ENCODE data around the gene POR.
"Not testable (repeated sequence)": the region's sequence is repeated elsewhere in the genome, so short reads cannot be mapped to it uniquely, and the experiment has no call there.

The POR gene

DNA sequence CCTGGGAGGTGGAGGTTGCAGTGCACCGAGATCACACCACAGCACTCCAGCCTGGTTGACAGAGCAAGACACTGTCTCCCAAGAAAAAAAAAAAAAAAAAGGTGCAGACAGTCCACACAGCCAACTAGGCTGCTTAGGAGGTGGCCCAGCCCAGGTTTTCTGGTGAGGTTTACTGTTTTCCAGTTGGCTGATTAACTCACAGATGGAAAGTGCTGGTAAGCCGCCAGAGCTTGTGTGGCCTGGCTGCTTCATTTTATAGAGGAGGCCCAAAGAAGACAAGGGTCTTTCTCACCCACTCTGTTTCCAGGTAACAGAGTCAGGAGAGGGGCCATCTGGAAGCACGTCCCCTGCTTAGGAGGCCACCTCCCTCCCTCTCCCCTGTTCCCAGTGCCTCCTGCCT is 29.9 kb upstream of the POR start:
- DNase-seq: peak in 1 of 14 donors; percentile 58

DNA sequence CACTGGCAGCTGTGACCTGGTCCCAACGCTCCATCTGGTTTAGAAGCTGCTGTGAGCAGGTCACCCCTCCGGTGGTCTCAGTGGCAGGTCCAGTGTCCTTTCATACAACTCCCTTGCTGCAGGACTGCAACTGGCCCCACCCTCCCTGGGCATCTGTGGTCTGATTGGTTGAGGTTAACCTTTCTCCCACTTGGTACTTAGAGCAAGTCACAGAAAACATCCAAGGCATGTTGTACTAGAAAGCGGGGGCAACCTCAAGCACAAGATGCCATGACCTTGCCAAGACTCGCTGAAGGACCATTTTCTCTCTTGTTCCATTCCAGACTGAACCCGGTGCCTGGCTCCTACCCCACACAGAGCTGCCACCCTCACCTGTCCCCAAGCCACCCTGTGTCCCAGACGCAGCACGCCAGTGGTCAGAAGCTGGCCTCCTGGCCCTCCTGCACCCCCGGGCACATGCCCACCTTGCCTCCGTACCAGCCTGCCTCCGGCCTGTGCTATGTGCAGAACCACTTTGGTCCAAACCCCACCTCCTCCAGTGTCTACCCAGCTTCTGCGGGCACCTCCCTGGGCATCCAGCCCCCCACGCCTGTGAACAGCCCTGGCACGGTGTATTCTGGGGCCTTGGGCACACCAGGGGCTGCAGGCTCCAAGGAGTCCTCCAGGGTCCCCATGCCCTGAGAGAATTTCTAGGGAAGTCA is 27.1 kb upstream of the POR start:
- peak in 1 of 14 donors; percentile 1 for DNase-seq

DNA sequence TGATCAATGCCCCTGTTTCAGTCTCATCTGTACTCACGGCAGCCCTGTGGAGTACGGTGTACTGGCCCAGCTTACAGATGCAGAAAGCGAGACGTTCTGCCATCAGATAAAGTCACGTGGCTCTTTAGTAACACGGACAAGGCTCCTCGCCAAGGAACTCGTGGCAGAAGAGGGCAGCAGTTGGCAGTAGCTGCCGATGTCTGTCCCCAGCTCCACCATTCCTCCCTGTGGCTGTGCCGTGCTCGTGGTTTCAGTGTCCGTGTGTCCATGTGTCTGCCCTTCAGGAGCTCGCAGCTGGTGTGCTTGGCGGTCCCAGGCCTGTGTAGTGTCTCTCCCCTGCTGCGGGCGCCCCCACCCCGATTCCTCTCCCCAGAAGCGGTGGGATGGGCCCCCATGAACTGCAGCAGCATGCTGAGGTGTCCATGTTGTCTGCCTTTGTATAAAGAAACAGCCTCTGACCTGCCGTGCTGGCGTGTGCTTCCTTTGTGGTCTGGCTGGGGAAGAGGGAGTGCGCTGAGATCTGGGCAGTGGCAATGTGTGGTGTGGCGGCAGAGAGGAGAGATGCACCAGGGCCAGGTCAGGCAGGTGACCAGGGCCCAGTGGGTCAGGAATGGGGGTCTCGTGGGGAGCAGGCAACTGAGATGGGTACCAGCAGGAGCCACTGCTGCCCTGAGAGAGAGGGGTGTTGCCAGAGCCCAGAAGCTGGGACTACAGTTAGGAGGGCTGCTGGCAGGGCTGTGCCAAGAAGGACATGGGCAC is 26.3 kb upstream of the POR start:
- peak in 13 of 14 donors; percentile 2 to 57 (median 44) for DNase-seq

DNA sequence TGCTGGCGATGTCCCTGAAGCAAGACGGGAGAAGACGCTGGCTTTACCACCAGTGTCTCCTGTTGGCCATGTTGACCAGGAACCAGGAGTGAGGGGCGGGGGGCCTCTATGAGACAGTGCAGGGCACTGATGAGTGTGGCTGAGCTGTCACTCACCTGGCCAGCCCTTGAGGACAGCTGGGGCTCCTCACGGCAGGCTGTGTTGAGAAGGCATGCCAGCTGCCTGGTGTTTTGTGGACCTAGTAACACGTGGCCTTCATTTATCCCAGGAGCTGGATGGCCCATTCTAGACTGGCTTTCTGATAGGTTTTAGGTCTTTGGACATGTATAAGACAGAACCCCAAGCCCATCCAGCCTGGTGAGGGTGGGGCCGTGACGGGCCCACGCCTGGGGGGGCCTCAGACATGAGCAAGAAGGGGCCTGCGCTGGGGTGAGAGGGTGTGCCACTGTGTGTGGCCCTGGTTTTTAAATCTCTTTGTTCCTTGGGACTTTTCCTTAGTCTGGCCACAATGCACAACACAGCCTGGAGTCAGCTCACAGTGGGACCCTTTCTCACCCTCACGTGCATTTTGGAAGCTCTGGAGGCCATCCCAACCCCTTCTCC is 25.6 kb upstream of the POR start:
- no peak for DNase-seq

DNA sequence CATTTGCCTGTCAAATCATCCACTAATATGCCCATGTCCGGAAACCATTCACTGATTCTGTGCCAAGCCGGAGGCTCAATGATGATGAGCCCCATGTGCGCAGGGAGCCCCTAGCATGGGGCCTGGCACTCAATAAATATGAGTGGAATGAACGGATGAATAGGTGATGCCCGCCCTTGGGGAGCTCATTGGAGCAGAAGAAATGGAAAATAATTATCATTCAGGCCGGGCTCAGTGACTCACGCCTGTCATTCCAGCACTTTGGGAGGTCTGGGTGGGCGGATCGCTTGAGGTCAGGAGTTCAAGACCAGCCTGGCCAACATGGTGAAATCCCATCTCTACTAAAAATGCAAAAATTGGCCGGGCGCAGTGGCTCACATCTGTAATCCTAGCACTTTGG is 25.1 kb upstream of the POR start:
- DNase-seq: peak in 1 of 14 donors; percentile 1

DNA sequence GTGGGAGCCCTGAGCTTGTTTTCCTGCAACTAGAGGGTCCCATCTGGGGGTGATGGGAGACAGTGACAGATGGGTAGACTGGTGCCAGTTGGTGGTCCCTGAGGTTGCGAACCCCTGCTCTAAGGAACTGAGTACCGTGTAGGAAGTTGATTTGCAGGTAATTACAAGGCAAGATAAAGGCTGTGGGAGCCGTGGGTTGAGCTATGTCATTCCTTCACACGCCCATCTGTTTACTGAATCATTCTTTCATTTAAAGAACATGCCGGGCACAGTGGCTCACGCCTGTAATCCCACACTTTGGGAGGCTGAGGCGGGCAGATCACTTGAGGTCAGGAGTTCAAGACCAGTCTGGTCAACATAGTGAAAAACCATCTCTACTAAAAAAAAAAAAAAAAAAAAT is 23.7 kb upstream of the POR start:
- not testable (repeated sequence) for DNase-seq

DNA sequence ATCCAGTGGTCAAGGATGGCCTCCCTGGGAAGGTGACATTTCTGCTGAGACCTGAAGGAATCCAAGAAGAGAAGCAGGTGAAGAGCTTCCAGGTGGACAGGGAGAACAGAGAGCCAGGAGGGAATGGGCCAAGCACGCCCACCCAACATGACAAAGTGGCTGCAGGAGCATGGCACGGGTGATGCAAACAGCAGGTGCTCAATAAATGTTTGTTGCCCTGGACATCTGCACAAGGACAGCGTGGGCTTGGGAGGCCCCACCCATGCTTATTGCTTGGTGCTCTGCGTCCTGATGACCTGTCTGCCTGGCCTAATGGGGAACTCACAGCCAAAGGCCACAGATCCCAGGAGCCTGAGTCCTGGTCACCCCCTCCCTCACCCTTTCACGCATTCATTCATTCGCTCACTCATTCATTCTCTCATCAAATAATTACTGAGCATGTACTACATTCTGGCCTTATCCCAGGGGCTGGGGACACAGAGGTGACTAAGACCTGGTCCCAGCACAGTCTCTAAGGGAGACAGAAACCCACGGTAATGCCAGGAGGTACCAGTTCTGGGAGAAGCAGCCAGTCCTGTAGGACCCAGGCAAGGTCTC is 23.0 kb upstream of the POR start:
- DNase-seq: no peak

DNA sequence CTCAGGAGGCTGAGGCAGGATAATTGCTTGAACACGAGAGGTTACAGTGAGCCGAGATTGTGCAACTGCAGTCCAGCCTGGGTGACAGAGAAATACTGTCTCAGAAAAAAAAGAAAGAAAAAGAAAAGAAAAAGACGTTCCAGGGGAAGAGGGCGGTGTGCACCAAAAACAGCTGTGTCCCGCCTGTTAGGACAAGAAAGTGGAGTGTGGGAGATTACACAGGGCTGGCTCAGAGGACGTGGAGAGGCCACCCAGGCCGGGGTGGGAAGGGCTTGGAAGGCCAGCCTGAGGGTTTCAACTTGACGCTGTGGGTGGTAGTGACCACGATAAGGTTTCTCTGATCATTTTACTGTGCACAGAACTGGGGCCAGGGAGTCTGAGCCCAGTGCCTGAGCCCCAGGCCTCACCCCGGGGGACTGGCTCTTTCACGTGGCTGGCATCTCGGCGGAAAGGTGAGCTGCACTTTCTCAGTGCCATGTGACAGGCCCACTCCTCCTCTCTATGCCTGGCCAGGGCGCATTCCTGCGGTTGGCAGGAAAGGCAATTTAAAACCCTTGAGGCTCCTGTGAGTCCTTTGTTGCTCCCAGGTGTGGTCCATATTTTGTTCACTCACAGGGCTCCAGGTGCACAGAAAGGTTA is 22.2 kb upstream of the POR start:
- no peak for DNase-seq

DNA sequence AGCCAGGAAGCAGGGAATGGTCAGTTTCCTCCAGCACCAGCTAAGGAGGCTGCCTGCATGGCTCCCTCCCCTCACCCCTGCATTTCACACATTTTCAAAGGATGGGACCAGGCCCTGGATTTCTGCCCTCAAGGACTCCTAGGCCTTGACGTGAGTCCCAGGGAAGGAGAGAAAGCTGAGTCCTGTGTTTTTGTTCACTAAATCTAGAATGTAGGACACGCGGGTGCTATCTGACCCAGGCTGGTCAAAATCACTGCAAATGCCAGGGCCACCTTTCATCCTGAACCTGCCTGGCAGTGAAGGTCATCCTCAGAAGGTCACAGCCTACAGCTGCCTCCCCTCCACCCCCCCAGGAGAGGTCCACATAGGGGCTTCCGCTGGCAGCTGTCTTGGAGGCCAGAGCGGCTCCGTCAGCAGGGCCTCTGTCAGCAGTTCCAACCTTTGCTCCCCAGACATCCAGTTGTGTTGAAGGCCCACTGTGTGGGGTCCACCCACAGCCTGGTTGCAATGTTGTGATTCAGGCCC is 18.1 kb upstream of the POR start:
- no peak for DNase-seq

DNA sequence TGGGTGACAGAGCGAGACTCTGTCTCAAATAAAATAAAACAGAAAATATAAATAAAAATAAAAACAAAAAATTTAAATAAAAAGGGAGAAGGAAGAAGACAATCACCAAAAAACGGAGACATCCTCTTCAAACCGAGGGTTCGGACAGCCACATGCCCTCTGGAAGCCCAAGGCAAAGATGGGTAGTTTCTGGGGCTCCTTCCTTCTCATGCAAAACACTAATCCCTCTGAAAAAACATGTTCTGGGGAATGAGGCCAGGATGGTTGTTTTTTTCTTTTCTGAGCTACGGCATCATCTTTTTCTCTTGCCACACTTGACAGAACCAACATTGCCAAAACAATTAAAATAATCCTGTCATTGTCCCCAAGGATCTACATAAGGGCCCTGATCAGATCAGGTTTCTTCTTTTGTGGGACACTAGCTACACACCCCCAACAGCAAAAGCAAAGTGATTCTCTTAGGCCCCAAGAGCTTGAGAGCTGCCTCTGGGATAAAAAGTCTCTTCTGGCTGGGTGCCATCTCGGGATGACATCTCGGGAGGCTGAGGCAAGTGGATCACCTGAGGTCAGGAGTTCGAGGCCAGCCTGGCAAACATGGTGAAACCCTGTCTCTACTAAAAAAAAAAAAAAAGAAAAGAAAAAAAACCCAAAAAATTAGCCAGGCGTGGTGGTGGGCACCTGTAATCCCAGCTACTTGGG is 14.2 kb upstream of the POR start:
- no peak for DNase-seq

DNA sequence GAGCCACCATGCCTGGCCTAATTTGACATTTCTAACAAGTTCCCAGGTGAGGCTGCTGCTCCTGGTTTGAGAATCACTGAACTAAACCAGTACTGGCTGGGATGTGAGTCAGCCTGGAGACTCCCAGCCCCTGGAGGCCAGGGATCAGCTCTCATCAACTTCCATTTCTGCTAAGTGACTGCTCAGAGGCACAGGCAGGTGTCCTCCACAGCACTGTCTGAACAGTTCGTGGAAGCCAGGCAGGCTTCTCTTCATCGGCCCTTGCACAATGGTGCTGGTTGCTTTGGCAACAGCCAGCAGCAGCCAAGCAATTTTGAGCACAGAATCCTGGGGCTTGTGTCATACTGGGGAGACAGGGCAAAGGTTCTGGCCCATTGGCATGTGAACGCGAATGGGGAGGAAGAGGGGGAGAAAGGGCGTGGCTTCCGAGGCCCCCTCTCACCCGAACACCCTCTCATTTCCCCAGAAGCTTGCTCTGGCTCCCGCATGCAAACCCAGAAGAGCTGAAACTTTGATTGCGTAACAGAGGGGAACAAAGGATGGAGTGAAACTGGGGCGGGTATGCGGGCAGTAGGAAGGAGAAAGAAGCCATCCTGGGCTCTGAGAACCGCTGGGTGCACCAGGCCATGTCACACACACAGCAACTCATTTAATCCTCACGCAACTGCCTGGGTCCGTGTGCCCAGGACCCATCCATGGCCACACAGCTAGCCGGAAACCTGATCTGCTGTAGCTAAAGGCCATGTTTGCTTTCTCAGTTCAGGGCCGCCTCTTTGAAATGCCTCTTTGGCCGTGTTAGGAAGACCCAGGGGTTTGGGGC is 9.0 kb upstream of the POR start:
- DNase-seq: peak in 13 of 14 donors; percentile 12 to 84 (median 53)

DNA sequence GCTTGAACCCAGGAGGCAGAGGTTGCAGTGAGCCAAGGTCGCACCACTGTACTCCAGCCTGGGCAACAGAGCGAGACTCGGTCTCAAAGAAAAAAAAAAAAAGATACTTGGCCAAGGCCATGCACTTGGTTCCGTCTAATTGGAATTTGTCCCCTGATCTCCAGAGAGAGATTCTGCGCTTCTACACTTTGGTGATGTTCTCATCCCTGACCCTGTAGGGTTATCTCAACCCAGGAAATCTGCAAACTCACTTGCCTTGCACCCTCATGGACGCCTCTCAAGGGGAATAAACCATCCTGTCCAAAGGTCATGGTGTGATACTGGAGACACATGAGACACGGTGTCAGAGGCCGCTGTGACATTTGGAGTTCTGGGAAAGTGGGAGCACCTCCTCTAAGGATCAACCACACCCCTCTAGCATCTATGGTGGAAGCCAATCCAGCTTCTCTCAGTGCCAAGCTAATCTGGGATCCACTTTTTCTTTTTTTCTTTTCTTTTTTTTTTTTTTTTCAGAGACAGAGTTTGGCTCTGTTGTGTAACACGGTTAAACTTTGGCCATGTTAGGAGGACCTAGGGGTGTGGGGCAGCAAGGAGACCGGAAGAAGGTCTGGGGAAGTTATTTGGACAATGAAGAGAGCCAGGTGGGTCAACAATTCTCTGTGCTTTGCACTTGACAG is 7.8 kb upstream of the POR start:
- DNase-seq: no peak

DNA sequence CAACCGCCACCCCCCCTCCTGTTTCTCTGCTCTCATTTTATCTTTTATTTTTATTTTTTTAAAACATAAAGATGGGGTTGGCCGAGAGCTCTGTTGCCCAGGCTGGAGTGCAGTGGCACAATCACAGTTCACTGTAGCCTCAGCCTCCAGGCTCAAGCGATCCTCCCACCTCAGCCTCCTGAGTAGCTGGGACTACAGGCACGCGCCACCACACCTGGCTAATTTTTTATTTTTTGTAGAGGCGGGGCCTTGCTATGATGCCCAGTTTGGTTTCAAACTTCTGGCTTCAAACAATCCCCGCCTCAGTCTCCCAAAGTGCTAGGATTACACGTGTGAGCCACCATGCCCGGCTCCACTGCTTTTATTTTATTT is 7.3 kb upstream of the POR start:
- not testable (repeated sequence) for DNase-seq

DNA sequence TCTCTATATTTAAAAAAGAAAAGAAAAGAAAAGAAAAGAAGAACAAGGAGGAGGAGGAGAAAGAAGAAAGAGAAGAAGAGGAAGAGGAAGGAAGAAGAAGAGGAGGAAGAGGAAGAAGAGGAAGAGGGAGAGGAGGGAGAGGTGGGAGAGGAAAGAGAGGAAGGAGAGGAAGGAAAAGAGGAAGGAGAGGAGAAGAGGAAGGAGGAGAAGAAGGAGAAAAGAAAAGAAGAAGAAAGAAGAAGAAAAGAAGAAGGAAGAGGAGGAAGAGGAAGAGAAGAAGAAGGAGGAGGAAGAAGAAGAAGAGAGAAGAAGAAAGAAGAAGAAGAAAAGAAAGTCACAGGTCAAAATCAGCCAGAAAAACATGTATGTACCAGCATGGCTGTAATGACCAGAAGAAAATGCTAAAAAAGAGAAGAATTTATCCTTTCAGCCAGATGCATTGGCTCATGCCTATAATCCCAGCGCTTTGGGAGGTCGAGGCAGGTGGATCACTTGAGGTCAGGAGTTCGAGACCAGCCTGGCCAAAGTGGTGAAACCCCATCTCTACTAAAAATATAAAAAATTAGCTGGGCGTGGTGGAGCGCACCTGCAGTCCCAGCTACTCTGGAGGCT is 5.3 kb upstream of the POR start:
- no peak for DNase-seq

DNA sequence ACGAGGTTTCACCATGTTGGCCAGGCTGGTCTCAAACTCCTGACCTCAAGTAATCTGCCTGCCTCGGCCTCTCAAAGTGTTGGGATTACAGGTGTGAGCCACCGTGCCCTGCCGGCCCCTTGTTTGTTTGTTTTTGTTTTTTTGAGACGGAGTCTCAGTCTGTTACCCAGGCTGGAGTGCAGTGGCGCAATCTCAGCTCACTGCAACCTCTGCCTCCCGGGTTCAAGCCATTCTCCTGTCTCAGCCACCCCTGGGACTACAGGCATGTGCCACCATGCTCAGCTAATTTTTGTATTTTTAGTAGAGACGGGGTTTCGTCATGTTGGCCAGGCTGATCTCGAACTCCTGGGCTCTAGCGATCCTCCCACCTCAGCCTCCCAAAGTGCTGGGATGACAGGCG is 3.8 kb upstream of the POR start:
- not testable (repeated sequence) for DNase-seq

DNA sequence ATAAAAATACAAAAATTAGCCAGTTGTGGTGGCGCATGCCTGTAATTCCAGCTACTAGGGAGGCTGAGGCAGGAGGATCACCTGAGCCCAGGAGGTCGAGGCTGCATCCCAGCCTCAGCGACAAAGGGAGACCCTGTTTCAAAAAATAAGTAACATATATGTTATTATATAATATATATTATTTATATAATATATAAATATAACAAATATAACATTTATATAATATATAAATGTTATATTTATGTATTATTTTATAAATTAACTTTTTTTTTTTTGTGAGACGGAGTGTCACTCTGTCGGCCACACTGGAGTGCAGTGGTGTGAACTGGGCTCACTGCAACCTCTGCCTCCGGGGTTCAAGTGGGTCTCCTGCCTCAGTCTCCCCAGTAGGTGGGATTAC is 1.5 kb upstream of the POR start:
- no peak for DNase-seq

DNA sequence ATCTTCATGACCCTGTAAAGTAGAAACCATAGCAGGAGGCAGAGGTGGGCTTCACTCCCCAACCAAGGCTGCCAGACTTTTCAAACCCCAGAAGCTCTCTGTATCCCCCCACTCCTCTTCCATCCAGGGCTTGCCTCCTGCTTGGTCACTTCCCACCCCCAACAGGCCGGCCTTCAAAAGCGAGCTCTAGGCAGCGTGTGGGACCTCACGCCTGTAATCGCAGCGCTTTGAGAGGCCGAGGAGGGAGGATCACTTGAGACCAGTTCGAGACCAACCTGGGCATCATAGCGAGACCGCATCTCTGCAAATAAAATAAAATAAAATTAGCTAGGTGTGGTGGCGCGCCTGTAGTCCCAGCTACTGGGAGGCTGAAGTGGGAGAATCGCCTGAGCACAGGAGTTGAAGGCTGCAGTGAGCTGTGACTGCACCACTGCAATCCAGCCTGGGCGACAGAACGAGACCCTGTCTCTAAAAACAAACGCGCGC is 743 bp upstream of the POR start:
- DNase-seq: peak in 1 of 14 donors; percentile 32

DNA sequence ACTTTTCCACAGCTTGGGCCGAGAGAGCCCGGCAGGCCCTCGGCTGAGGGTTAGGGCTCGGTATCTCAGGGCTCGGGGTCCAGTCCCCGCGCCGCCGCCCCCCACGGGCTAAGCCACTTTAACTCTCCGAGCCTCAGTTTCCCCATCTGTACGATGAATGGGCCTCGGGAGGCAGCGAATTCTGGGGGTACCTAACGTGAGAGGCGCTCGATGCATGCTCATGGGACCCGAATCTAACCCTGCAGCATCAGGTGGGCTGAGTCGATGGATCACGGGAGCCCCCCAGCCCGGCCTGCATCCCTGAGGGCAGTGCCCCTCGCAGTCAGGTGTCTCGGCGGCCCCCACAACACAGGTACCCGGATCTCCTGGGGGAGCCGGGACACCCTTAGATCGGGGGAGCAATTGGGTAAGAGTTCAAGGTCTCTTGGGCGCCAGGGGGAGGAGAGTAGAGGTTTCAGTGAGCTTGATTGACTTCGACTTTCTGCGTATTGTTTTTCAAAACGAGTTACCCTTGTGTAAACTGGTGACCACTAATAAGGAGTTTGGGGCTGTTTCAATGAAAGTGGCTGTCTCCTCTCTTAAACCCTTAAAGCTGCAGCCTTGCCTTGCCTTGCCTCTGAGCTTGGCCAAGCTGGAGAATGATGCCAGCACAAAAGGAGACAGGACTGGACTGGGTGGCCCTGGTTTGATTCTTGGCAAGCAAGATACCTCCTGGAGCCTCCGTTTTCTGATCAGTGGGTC is 631 bp downstream of the POR start:
- peak in 6 of 14 donors; percentile 1 to 50 (median 28) for DNase-seq

DNA sequence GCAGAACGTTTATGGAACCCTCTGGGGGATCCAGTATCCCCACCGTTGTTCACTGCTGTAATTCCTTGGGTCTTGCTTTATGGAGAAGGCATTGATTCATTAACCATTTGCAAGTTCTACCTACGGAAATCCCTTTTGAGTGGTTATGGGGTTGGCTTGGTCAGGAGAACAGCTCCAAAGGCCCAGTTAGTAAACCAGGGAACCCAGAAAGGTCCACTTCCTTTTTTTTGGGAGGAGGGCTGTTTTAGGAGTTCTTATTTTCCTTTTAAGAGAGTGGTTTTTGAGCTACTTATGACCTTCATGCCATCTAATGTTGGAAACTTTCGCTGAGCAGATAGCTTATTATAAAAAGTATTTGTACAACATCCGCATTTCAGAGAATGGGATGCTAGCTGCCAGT is 1.3 kb downstream of the POR start:
- DNase-seq: no peak

Measured in C1 segment of cervical spinal cord (tissue), 14 donors.